ENCODE data around the gene TNNC1.

Gene TNNC1

DNA sequence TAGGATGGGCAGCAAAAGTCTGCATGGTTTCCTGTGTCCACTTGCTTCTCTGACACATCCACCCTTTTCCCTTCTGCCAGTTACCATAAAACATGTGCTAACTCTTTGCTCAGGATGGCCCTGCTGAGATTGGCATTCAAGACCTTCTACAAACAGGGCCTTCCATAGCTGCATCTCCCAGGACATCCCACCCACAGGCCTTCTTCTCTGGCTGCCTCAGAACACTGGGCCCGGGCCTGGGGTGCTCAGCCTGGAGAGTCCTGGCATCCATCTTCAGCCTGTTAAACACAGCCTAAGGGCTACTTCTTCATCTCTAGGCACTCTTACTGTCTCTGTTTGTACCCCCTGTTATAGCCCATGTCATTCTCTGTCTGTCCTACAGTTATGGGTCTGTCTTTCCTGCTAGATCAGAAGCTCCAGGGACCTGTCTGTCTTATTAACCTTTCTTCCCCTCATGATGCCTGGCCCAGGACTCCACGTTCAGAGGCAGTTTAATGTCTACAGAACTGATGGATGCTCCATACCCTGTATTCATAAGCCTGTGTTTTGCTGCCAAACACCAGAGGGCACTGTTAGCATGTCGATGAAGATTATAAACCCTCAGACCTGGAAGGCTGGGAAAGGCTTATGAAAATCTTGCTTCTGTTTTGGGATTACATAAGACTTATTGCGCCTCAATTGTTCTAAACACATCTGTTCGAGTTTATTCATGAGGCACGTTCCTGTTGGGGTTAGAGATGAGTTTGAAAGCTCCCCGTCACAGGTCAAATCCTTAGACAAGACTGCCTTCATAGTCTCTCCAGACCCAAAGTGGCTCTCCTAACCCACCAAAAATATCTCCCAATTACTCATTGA, 25.5 kb downstream of the TNNC1 start:
- peak; percentile 55 for DNase-seq

GRCh38 chr3:52423173-52423572, 30.7 kb downstream of the TNNC1 start:
- DNase-seq: no peak

DNA sequence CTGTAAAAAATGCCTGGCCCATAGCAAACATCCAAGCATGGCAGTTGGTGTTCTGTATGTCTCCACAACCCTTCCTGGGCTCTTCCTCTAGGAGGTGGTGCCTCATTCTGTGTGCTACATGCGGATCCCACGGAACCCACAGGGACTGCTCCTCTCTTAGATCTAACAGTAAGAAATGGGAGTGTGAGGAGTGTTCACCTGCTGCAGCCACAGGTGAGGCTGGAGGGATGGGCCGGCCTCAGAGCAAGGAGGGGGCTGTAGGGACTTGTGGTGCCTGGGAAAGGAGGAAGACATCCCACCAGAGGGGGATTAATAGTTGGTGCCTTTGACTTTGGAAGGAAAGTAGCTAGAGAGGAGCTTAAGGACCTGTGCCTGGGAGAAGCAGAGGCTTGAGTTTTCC, 31.2 kb downstream of the TNNC1 start:
- DNase-seq: no peak

DNA sequence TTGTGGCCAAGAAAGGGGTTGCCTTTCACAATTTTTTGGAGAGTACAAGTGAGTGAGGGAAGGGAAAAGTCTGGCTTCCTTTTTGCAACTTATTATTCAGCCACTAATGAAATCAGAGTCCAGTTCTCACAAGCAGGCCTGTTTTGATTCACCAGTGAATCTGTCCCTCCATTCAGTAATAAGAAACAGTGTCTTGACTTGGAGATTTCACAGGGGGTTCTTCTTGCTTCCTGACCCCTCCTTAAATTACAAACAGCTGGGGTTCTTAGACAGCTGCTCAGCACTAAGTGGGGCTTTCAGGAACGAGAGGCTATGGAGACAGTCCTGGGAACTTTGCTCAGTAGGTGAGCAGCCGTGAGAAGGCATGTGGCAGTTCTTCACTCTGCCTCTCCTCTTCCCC, 33.5 kb downstream of the TNNC1 start:
- no peak for DNase-seq

DNA sequence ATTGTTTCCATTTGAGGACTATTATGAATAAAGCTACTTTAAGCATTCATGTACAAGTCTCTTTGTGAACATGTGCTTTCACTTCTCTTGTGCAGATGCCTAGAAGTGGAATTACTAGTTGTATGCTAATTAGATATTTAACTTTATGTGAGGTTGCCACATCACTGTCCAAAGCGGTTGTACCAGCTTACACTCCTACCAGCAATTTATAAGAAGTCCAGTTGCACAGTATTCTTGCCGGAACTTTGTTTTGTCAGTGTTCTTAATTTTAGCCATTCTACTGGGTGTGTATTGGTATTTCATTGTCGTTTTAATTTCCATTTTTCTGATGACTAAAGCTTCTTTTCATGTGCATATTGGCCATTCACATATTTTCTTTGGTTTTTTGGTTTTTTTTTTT, 38.0 kb downstream of the TNNC1 start:
- no peak for DNase-seq

GRCh38 chr3:52408466-52408865, 45.4 kb downstream of the TNNC1 start:
- DNase-seq: no peak

- DNase-seq: no peak
Measured at GRCh38 chr3:52407779-52408178, 46.1 kb downstream of the TNNC1 start.

DNA sequence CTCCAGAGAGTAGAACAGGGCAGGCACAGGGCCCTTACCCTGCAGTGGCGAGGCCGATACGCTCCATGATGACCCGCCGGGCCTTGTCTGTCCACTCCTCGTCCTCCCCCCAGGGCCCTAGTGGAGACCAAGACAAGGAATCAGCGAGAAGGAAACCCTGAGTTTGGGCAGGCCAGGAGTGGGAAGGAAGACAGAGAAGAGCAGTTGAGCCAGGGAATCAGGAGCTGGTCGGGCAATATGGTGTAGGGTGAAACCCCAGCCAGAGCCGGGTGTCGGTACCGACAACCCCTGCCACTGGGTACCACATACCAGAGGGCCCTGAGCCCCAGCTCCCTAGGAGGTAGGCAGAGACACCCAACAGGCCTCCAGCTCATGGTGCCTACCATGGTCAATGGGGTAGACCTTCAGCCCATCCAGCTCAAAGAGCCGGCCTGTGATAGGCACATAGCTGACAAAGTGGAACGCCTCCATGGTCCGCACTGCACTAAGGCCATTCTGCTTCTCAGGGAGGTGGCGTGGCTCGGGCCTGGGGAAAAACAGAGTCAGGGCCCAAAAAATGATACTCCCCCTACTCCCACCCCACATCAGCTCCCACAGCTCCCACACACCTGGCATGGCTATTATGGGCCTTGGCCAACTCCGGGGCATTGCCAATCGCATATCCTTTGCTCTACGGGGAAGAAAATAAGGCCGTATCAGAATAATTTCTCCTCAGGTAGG, 46.9 kb downstream of the TNNC1 start:
- no peak for DNase-seq

DNA sequence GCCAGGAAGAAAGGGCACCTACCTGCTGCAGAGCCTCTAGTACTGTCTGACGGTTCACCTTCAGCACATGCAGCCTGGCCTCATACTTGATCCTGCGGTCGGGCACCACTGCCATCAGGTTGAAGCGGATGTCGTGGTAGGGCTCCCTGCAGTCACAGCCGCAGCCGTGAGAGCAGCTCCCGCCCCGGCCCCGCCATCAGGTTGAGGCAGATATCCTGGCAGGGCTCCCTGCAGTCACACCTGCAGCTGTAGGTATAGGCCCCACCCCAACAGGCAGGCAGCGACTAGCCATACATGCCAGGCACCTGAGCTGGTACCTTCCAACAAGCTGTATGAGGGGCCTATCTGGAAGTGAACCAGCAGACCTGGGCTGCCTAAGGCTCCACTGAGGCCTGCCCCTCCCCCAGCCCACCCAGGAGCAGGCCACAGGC, 47.6 kb downstream of the TNNC1 start:
- no peak for DNase-seq

DNA sequence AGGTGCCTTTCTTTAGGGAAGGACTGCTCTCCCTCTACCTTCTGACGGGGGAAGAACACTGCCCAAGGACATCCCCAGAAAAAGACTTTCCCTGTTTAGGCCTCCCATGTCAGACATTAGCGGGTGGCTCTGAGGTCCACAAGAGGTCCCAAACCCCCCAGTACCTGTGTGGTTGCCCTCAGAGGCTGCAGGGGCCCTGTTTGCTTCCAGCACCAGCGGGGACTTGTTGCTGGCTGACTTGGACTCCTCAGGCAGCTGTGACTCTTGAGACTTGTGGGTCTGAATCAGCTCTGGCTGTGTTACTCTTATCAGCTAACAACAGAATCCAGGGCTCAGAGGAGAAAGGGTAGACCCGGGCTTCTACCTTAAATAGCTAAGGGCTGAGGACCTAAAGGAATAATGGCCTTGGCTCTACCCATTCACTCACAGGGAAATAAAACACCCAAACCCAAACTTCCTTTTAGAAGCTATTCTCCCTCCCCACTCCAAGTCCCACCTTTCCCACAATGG, 48.2 kb downstream of the TNNC1 start:
- DNase-seq: no peak

- DNase-seq: no peak
Measured at GRCh38 chr3:52405066-52405465, 48.8 kb downstream of the TNNC1 start.

DNA sequence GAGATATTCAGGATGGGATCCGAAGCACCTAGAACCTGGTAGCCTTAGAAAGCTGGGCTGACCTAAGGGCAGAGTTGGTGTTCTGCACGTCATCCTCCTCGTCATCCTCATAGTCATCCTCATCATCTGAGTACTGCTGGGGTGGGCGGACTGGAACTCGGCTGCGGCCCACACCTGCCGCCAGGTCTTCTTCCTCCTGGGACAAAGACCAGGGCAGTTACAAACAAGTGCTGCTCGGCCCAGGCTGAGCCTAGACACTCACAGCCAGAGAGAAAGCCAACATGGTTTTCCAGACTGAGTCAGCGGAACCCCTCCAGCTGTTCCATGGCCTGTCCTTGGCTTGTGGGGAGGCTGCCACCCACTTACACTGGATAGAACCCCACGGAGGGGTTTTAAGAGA, 49.5 kb downstream of the TNNC1 start:
- DNase-seq: no peak

- no peak for DNase-seq
Measured at GRCh38 chr3:52403955-52404354, 49.9 kb downstream of the TNNC1 start.

GRCh38 chr3:52403271-52403841, 50.5 kb downstream of the TNNC1 start:
- DNase-seq: no peak

DNA sequence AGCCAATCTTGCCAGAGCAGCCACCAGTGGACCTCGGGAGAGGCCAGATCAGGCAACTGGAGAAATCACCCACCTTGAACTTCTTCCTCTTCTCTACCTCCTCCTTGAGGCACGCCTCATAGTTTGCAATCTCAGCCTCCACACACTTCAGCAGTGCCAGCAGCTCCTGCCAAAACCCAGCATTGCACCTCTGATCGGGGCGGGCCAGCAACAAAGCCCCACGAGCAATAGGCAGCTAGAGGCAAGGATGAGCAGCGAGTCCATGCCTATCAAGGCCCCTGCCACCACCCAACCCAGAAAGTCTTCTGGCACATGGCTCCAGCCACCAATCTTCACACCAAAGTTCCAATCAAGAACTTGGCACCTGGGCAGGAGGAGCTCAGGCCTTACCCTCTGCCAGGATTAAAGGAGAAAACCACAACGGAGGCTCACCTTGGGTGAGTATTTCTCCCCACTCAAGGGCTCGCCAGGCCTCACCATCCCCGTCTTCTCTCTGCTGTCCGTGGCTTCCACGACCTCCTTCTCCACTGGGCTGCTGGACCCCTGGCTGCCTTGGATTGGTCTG, 51.1 kb downstream of the TNNC1 start:
- DNase-seq: no peak

DNA sequence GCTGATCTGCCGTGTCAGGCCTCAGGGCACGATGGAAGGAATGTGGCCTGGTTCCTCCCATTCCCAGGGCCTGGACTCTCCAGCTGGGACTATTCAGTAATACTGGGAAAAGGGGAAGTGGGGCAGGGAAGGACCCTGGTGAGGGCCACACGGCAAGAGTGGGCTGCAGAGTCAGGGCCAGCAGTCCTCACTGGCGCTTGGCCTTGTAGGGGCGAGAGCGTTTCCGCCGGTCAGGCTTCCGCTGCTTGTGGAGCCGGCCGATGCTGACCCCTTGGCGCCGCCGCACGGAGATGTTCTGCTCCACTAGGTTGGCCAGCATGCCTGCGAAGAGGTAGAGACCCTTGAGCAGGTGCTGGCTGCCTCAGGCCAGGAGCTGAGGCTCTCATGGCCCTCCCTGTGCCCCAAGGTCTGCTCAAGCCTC, 51.7 kb downstream of the TNNC1 start:
- no peak for DNase-seq

GRCh38 chr3:52401551-52401950, 52.3 kb downstream of the TNNC1 start:
- DNase-seq: no peak
